Stimulated activated CD8-positive, alpha-beta memory T cell treated with anti-CD3 and anti-CD28 coated beads, Interleukin-12 subunit alpha, Interleukin-12 subunit beta, amount 100 ng/mL, for 24 hours (primary cell): ENCODE data around the gene SCGB1C2.
A peak's percentile ranks its signal among the peaks of the same experiment; 100 is the strongest.
"Not testable (repeated sequence)": the region's sequence is repeated elsewhere in the genome, so short reads cannot be mapped to it uniquely, and the experiment has no call there.

ENCODE experiments used
- DNase-seq: peaks from one replicate; pipeline ENCODE4 v3.0.0-alpha.2; 2020; ENCODE audit errors: extremely low read depth

SCGB1C2 gene

DNA sequence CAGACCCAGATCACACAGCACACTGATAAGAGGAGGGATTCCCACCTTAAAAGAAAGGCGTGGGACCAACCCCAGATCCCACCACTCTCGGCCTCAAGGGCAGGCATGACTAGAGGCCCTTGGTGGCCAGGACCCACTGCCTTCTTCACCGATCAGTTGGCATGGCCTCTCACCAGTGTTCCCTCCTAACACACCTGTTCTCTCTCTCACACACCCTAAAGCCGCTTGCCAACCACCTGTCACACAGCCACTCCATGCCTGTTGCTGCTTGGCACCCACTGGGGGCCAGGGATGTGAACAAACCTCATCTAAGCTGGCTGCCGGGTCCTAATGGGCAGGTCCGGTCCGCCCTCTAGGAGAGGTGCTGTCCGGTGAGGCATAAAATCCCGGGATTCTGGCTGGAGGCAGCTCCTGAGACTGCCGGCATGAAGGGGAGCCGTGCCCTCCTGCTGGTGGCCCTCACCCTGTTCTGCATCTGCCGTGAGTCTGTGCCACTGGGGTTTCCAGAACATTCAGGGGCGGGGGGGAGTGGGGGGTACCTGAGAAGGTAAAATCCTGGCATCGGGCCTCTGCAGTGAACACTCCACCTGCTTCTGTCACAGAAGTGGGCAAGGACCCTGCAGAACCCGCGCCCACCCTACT is at the start of gene SCGB1C2:
SCGB1C2 (plus strand) TSS at position 404 of the 642 bp plus-strand sequence; CDS start at position 426, 22 bp downstream.
- DNase-seq: not testable (repeated sequence)

DNA sequence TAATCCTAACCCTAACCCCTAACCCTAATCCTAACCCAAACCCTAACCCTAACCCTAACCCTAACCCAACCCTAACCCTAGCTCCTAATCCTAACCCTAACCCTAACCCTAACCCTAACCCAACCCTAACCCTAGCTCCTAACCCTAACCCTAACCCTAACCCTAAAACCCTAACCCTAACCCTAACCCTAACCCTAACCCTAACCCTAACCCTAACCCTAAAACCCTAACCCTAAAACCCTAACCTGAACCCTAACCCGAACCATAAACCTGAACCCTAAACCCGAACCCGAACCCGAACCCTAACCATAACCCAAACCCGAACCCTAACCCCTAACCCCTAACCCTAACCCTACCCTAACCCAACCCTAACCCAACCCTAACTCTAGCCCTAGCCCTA is 24.3 kb upstream of the SCGB1C2 start:
- not testable (repeated sequence) for DNase-seq

DNA sequence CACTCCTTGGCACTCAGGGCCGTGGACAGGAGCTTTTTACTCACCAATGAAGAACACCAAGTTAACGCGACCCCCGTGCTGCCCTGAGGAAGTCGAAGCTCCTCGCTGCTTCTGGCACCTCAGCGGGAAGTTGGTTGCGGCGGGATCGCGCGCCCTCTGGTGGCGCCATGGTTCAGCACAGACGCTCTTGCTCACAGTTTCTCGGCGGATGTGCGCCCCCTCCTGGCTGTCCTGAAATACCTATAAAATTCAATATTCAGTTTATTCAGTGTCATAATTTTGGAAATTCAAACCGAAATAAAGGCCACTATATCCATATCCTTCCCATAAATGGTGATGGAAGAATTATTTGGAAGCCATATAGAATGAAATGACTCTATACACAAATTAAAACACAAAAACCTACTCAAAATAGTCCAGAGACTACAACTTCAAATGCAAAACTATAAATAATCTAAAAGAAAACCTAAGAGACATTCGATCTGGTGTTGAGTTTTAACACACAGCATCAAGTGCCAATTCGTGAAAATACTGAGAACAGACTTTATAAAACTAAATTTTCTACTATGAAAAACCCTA is 18.9 kb upstream of the SCGB1C2 start:
- DNase-seq: not testable (repeated sequence)

DNA sequence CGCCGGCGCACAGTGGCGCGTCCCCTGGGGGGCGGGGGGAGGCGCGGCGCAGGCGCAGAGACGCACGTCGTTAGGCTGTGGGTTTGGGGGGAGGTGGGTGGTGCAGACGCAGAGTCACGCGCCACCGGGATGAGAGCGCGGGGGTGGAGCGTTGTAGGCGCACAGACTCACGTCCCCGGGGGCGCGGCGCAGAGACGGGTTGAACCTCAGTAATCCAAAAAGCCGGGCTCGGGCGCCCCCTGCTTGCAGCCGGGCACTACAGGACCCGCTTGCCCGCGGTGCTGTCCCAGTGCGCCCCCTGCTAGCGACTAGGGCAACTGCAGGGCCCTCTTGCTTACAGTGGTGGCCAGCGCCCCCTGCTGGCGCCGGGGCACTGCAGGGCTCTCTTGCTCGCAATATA is 3.4 kb upstream of the SCGB1C2 start:
- not testable (repeated sequence) for DNase-seq

DNA sequence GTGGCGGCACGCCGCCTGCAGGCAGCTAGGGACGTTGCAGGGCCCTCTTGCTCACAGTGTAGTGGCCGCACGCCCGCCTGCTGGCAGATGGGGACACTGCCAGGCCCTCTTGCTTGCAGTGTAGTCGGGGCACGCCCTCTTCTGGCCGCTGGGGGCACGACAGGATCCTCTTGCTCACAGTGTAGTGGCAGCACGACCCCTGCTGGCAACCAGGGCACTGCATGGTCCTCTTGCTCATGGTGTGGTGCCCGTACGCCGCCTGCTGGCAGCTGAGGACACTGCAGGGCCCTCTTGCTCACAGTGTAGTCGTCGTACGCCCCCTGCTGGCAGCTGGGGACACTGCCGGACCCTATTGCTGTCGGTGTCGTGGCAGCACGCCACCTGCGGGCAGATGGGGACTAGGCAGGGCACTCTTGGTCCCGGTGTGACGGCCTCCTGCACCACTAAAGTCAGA is 3.0 kb upstream of the SCGB1C2 start:
- DNase-seq: not testable (repeated sequence)

DNA sequence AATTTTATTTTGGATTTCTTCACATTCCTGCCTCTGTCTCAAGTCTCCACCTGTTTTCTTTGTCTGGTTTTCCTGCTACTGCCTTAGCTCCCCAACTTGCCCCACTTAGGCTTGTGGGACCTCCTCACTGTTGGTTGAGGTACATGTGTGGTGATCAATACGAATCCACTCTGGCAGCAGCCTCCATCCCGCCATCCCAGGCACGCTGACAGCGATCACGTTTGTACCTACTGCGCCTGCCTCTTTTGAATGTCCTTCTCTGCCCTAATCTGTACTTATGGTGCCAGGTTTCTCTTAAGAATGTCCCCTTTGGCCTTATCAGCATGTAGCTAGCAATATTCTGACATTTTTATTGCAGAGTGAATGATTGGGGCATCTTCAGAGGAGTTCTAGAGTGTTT is 2.3 kb upstream of the SCGB1C2 start:
- DNase-seq: not testable (repeated sequence)

DNA sequence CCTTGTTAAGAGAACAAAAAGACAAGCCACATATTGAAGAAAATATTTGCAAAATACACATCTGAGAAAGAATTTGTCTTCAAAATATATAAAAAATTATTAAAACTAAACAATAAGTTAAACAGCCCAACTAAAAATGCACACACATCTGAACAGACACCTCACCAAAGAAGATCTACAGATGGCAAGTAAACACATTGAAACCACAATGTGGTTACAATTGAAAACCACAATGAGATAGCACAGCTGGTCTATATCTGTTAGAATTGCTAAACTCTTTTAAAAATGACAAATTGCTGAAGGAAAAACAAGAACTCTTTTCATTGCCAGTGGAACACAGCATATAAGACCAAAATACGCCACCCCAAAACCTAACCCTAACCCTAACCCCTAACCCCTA is 1.5 kb upstream of the SCGB1C2 start:
- DNase-seq: not testable (repeated sequence)

DNA sequence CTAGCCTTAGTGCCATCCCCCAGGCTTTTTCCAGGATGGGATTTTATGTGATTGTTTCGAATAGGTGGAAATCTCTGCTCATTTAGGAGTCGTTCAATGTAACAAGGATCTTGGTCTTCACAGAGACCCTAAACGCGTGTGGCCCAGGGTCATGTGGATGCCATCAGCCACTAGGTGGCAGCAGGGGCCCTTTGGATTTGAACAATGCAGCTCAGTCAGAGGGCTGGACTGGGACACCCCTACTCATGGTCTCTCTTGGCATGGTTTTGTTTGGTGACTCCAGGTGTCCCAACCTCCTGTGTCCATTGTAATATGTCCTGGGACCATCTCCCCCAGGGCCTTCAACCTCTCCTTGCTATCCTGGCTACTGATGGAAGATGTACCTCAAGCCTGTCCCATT is 838 bp upstream of the SCGB1C2 start:
- peak; percentile 42 for DNase-seq

DNA sequence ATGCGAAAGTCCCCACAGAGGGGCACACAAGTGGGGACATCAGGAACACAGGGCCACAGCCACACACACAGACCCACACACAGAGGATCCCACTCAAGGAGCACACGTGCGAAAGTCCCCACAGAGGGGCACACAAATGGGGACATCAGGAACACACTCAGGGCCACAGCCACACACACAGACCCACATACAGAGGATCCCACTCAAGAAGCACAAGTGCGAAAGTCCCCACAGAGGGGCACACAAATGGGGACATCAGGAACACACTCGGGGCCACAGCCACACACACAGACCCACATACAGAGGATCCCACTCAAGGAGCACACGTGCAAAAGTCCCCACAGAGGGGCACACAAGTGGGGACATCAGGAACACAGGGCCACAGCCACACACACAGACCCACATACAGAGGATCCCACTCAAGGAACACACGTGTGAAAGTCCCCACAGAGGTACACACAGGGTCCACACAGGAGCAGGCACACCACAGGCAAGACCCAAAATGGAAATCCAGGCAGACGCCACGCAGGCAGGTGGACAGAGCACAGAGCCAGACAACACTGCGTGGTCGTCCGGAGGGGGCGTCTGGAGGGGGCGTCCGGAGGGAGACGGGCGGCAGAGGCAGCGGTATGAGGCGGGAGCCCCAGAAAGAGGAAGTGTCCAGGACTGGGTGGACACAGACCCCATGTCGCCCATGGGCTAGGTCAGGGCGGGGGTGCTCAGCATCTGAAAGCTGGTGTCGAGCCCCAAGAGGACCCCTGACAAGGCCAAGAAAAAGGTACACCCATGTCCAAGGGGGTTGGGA is 2.2 kb downstream of the SCGB1C2 start:
- DNase-seq: not testable (repeated sequence)

DNA sequence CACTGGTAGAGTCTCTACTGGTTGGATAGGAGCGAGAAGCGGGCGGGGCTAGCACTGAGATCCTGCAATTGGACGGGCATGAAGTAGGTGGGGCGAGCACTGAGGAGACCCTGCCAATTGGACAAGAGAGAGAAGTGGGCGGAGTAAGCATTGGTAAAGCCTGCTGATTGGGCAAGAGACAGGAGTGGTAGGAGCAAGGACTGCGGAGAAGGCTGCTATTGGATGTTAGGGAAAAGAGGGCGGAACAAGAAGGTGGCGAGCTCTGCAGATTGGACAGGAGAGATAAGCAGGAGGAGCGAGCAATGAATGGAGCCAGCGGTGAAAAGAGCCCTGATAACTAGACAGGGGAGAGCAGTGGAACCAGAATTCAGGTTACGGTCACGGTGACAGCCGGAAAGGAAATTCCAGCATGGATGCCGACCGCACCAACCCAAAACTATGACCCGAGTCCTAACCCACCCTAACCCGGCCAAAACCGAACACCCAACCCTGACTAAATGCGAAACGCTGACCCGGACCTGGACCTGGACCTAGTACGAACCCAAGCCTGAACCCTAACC is 4.8 kb downstream of the SCGB1C2 start:
- DNase-seq: no peak

DNA sequence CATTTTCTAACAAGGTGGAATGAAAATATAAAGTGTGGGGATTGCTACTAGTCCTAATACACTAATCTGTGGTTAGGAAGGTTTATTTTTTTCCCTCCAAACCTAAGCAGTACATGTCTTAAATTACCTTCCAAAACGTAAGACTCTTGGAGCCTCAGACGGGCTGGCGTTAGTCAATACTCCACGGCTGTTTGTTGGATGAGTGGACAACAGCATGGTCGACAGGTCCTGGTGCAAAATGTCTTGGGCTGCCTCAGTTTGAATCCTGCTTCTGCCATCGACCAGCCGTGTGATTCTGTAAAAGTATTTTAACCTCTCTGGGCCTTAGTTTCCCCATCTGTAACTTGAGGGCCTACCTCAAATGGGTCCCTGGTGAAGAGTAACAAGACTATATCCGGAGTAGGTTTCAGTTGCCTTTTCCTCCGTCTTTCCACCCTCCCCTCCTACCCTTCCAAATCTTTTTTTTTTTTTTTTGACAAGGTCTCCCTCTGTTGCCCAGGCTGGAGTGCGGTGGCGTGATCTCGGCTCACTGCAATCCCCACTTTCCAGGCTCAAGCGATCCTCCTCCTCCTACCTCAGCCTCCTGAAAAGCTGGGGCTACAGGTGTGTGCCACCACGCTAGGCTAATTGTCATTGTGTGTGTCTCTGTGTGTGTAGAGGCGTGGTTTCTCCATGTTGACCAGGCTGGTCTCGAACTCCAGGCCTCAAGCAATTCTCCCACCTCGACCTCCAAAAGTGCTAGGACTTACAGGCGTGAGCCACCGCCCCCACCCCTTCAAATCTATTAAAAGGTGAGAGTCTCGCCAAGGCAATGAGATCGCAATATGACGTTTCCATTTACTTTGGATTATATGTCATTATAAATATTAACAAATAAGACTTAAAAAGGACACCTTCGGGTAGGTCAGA is 5.8 kb downstream of the SCGB1C2 start:
- no peak for DNase-seq

DNA sequence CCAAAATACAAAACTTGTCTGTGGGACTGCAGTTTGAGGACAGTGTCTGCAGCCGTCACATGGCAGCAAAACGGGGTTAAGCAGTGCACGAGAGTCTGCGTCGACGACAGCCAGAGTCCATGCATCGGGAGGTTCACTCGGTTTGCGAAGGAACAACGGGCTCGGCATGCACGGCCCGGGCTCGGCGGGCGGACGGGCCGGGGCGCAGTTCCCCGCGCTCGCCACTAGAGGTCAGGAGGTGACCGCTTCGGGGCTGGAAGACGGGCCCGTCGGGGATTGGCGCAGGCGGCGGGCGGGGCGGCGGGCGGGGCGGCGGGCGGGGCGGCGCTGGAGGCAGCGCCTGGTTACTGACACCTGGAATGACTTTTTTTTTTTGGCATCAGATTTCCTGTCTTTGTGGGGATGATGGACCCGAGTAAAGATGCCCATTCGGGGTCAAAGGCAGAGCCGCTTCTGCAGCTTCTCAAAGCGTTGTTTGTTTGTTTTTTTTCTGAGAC is 6.5 kb downstream of the SCGB1C2 start:
- peak; percentile 53 for DNase-seq

DNA sequence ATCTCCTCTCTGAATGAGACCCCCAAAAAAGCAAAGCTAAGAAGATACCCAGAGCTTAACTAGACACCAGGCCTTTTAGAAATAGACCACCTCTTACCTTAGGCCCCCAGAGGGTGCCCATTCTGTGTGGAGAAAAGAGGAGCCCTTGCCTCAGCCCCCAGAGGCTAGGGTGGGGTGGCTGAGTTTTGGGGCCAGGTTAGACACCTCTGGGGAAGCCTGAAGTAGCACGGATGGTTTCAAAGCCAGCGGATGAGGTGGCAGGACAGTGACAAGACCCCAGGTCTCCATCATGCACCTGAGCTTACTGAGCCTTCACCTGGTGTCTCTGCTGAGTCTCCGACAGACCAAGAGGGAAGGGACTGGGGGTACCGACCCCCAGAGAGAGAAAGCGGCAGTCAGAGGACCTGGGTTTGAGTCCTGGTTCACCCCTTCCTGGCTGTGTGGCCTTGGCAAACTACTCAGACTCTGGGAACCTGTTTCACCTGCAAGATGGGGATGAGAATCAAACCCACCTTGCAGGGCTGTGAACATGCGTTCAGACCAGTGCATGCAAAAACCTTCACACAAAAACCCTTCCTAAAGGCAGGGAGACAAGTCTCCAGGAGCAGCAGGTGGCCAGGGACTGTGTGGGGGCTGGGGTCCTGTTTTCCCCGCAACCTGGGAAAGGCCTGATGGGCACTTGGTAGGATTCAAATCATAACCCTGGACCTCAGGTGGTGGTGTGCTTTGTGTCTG is 7.7 kb downstream of the SCGB1C2 start:
- DNase-seq: no peak

DNA sequence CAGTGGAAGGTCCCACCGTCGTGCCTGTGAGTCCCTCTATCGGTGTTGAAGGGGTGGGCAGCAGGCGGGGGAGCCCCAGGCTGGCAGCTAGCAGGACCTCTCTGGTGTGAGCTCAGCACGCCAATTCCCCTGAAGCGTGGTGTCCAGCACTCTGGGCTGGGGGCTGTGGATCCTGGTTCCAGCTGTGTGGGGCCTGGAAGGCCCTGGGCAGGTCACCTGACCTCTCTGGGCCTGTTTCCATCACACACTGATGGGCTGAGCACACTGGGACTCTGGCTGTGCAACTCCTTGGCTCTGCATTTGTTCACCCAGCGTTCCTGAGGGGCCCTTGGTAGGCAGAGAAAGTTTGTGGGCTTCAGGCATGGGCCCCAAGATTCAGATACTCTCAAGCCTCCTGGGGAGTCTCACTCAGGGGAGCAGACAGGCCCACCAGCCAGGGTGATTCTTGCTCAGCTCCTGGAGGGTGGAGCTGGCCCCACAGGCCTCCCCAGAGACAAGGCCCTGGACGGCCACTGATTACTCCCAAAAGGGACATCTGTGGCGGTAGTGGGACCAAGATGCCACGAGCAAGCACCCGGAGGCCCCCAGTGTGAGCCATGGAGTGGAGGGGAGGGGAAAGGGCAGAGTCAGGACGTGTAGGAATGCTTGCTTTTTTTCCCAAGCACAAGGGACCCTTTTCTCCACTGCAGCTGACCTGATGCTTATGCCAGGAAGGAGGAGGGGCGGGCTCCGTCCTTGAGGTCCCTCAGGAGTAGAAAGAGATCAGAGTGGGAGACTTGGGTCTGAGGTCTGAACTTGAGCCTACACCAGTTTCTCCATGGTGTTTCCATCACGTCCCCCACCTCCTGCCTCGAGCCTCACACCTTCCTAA is 8.5 kb downstream of the SCGB1C2 start:
- DNase-seq: no peak

DNA sequence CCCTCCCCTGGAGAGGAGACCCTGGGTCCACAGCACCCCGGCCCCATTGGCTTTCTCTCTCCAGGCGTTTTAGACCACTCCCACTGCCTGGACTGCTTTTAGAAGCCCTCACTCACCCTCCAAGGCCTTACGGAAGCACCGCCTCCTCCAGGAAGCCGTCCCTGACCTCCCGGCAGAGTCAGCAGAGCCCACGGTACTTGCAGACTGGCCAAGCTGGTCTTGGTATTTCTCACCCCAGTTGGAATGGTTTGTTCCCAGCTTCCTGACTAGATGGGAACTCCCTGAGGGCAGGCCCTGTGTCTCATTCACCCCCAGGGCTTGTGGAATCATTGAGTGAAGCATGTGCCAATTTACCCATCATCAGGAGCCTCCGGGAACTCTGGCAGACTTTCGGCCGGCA is 9.2 kb downstream of the SCGB1C2 start:
- DNase-seq: no peak

DNA sequence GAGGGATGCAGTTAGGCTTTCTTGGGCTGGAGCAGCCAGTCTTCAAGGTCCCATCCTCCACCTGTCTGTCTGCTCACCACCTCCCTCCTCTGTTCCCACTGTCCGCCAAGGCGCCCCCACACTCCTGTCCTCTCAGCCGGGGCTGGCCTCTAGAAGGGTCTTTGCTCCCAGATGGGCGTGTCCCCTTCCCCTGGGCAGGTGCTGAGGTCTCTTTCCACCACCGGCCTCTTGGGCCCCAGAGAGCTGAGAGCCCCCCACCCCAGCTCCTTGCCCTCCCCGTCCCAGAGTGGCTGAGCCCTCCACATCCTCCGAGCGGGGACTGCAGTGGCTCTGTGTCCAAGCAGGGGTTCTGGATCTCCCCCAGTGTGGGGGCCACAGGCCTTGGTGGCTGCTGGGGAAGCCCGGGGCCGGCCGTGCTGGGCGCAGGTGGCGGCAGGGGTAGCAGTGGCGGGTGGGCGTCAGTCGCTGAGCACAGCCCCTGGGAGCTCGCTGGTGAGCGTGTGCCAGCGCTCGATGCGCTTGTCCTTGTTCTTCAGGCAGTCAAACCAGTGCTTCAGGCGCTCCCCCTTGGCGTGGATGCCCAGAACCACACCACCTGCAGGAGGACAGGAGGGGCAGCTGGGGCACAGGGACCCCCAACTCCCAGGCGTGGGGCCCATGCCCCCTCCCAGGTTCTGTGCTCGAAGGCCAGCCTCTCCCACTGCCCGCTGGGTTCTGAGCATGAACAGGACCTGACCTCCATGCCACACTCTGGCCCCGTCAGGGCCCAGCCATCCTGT is 9.8 kb downstream of the SCGB1C2 start:
- DNase-seq: no peak

DNA sequence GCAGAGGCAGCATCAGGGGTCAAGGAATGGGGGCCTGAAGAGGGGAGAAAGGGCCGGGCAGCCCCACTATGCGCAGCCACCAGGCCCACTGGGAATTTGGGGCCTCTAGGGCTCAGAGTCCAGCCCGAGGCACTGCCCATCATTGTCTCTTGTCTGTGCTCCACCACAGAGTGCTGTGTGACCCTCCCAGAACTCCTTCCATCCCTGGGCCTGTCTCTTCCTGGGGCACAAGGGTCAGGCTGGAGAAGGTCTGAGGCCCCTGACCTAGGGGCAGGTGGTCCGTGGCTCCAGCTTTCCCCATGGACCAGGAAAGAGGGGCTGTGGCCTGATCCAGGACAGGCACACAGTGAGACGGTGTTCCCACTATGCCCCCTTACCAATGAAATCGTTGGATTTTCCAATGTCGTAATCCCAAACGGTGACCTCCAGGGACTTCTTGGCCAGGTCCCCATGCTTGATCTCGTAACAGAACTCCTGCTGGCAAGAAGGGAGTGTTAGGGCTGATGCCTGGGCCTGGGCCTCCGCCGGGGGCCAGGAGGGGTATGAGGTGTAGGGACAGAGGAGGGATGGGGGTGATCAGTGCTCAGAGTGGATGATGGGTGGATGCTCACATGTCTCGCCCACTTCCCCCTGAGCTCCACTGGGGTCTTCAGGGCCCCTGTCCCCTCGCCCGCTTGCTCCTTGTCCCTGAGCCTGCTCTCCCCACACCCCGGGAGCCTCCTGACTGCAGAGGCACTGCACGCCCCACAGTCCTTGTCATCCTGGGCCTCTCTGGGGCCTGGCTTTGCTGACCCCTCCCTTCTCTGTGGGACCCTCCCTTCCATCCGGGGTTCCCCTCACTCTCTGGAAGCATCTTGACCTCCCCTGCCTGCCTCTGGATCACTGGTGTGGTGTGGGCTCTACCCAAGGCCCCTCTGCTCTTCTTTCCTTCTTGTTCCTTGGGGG is 10.7 kb downstream of the SCGB1C2 start:
- no peak for DNase-seq

DNA sequence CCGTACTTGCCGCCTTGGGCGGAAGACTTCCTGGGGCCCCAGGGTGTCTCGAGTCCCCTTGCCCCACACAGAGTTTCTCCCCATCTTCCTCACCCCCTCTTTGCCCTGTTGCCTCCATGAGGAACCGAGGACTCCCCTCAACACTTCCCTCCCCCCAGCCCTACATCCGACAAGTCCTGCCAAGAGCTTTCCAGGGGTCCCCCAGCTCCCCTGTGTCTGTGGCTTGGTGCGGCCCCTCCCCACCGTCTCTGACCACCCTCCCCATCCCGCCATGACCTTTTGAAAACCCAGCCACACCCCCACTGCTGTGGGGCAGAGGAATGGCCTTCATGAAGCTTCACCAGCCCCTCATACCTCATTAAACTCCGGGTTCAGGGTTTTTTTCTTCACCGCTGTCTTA is 11.4 kb downstream of the SCGB1C2 start:
- no peak for DNase-seq
